Neural crest cell (in vitro differentiated cells): ENCODE results near the gene APP. TPM values are rescaled to one million over a fixed set of nuclear protein-coding genes. Genes with fewer than 3 reads are reported as not detected.

Experiments
- DNase-seq: peaks from one replicate; pipeline ENCODE4 v3.0.0; 2021; ENCODE audit warnings: low read depth, mixed read lengths, low spot score
- H3K27ac Mint-ChIP-seq: one replicate; pipeline ENCODE4 v1.8.0; 2021; ENCODE audit warnings: mild to moderate bottlenecking, mixed read lengths; ENCODE audit not compliant: unreplicated experiment
- H3K27me3 Mint-ChIP-seq: 2 replicates; pipeline ENCODE4 v1.8.0; 2021; ENCODE audit warnings: low read depth, mild to moderate bottlenecking, mixed read lengths
- H3K36me3 Mint-ChIP-seq: 2 replicates; pipeline ENCODE4 v1.8.0; 2021; ENCODE audit warnings: low read depth, mild to moderate bottlenecking, mixed read lengths
- H3K4me1 Mint-ChIP-seq: 2 replicates; pipeline ENCODE4 v1.8.0; 2021; ENCODE audit warnings: mixed read lengths
- H3K4me3 Mint-ChIP-seq: one replicate; pipeline ENCODE4 v1.8.0; 2021; ENCODE audit warnings: mild to moderate bottlenecking, mixed read lengths
- H3K9me3 Mint-ChIP-seq: 2 replicates; pipeline ENCODE4 v1.8.0; 2021; ENCODE audit warnings: mixed read lengths
- CTCF ChIP-seq: fragments of 200-600 bp; sonication (generic); conservative IDR thresholded peaks from 2 replicates; pipeline ENCODE4 v1.5.0; 2021; ENCODE audit warnings: antibody characterized with exemption, mild to moderate bottlenecking
- total RNA-seq: library from RNA; stranded (reverse); gene quantifications from 2 replicates; pipeline ENCODE4 v1.2.1, GENCODE V29; 2021

The APP gene
- total RNA-seq, 1 donor from 2014 or later: 254 TPM

- no peak for DNase-seq
- H3K4me1 Mint-ChIP-seq: peaks cover 10% of the 10 kb centered on the region
- no peaks in the 10 kb centered on the region for H3K27me3 Mint-ChIP-seq
- H3K9me3 Mint-ChIP-seq: no peaks in the 10 kb centered on the region
- no peak overlapping the region for H3K27ac Mint-ChIP-seq
- no peak overlapping the region for H3K4me3 Mint-ChIP-seq
- H3K36me3 Mint-ChIP-seq: peaks cover 18% of the 10 kb centered on the region
- TF ChIP-seq CTCF: no peak
Observed at GRCh38 chr21:25961042-25961441, 209.5 kb downstream of the APP start.

- H3K27ac Mint-ChIP-seq: no peak overlapping the region
- H3K4me3 Mint-ChIP-seq: no peak overlapping the region
- H3K36me3 Mint-ChIP-seq: peaks cover 18% of the 10 kb centered on the region
- no peaks in the 10 kb centered on the region for H3K9me3 Mint-ChIP-seq
- peaks cover 10% of the 10 kb centered on the region for H3K4me1 Mint-ChIP-seq
- no peak for DNase-seq
- TF ChIP-seq CTCF: no peak
- no peaks in the 10 kb centered on the region for H3K27me3 Mint-ChIP-seq
Observed at GRCh38 chr21:25960402-25960801, 210.2 kb downstream of the APP start.

GRCh38 chr21:25959799-25960198, 210.8 kb downstream of the APP start:
- H3K9me3 Mint-ChIP-seq: no peaks in the 10 kb centered on the region
- peaks cover 10% of the 10 kb centered on the region for H3K4me1 Mint-ChIP-seq
- no peak for DNase-seq
- no peak overlapping the region for H3K4me3 Mint-ChIP-seq
- H3K27me3 Mint-ChIP-seq: no peaks in the 10 kb centered on the region
- no peak for TF ChIP-seq CTCF
- H3K27ac Mint-ChIP-seq: no peak overlapping the region
- peaks cover 18% of the 10 kb centered on the region for H3K36me3 Mint-ChIP-seq

- Mint-ChIP-seq H3K4me3 (no peak overlapping the region), H3K27me3 (no peaks in the 10 kb centered on the region), H3K9me3 (no peaks in the 10 kb centered on the region), H3K36me3 (peaks cover 24% of the 10 kb centered on the region), H3K4me1 (peaks cover 10% of the 10 kb centered on the region), H3K27ac (peak overlapping the region; percentile 78)
- no peak for TF ChIP-seq CTCF
- no peak for DNase-seq
Observed at GRCh38 chr21:25956993-25957714, 213.4 kb downstream of the APP start.

- no peaks in the 10 kb centered on the region for H3K27me3 Mint-ChIP-seq
- H3K9me3 Mint-ChIP-seq: no peaks in the 10 kb centered on the region
- TF ChIP-seq CTCF: no peak
- H3K27ac Mint-ChIP-seq: no peak overlapping the region
- peaks cover 27% of the 10 kb centered on the region for H3K36me3 Mint-ChIP-seq
- H3K4me3 Mint-ChIP-seq: no peak overlapping the region
- no peak for DNase-seq
- peaks cover 10% of the 10 kb centered on the region for H3K4me1 Mint-ChIP-seq
Observed at GRCh38 chr21:25955646-25956045, 214.9 kb downstream of the APP start.
